Measurements from ENCODE around the gene GTF3C2.

GTF3C2 gene

DNA sequence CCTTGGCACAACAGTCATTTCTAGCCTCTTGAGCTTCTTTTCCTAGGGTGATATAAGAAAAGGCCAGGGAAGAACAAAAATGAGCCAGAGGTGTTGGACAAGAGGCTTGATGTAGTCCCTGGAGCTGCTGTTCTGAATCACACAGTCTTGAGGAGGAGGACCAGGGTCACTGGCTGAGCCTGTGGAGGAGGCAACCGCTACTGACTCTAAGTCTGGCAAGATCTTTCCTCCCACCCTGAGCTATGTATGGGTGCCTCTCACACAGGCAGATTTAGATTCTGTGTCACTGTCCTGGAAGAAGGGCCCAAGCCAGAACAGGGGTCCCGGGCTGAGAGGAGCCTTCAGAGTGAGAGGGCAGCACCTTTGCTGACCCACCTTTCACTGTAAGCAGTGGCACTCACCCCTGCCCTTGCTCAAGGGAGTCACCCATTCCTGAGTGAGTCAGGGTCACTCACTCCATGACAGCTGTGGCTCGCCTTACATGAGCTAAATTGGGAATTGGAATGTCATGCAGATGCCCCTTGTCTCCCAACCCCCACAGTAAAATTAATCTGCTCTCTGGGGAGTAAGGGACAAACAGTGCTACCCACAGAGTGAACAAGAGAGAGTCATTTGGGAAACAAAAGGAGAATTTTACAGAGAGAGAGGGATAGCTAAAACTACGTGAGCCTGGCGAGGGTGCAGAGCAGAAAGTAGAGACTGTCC lies 74.6 kb downstream of the GTF3C2 start, which contains the start of gene TRIM54:
Gene TRIM54 (plus strand): TSS at position 575 of the 705 bp plus-strand sequence. CDS start 303 bp downstream, outside the sequence.
- H3K27me3 ChIP-seq (ENCODE audit: control insufficient read depth, insufficient read depth, low read length), result no peaks in the 10 kb centered on the region
- no peaks in the 10 kb centered on the region for H3K9me3 ChIP-seq (ENCODE audit: control insufficient read depth, low read length)
- H3K4me1 ChIP-seq, result no peaks in the 10 kb centered on the region
- H3K36me3 ChIP-seq (ENCODE audit: control insufficient read depth, insufficient read depth, low read length), result no peaks in the 10 kb centered on the region
- H2AFZ ChIP-seq, result no peak within 1 kb of the TSS
- no peaks in the 10 kb centered on the region for H3K79me2 ChIP-seq
- no peak within 1 kb of the TSS for H3K9ac ChIP-seq
- H3K27ac ChIP-seq, result no peak within 1 kb of the TSS
- TF ChIP-seq, protein P1, sequence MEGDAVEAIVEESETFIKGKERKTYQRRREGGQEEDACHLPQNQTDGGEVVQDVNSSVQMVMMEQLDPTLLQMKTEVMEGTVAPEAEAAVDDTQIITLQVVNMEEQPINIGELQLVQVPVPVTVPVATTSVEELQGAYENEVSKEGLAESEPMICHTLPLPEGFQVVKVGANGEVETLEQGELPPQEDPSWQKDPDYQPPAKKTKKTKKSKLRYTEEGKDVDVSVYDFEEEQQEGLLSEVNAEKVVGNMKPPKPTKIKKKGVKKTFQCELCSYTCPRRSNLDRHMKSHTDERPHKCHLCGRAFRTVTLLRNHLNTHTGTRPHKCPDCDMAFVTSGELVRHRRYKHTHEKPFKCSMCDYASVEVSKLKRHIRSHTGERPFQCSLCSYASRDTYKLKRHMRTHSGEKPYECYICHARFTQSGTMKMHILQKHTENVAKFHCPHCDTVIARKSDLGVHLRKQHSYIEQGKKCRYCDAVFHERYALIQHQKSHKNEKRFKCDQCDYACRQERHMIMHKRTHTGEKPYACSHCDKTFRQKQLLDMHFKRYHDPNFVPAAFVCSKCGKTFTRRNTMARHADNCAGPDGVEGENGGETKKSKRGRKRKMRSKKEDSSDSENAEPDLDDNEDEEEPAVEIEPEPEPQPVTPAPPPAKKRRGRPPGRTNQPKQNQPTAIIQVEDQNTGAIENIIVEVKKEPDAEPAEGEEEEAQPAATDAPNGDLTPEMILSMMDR (IDR thresholded peaks at IDR 0.05), result no peak
- no peak within 1 kb of the TSS for H3K4me2 ChIP-seq (ENCODE audit: low read length)
- no peak within 1 kb of the TSS for H3K4me3 ChIP-seq (ENCODE audit: low read depth, low read length)

DNA sequence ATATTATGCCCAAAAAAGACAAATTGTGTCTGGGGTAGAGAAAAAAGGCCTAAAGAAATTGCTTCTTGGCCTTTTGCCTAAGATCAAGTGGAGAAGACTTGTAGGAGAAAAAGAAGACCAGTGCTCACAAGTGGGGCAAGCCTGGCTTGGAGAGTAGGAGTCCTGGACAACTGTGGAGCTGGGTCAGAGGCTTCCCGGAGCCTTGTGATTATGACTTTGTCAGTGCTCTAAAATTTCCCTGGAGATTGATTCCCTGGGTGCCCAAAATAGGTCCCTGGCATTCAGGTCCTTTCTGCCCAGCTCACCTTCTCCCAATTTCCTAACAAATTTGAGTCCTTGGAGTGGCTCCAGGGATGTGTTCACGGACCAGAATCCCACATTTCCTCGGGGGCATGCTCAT lies 75.1 kb downstream of the GTF3C2 start:
- Histone ChIP-seq H3K36me3 (ENCODE audit: control insufficient read depth, insufficient read depth, low read length) (no peaks in the 10 kb centered on the region), H3K79me2 (no peaks in the 10 kb centered on the region), H2AFZ (no peak overlapping the region), H3K4me2 (ENCODE audit: low read length) (no peak overlapping the region), H3K9me3 (ENCODE audit: control insufficient read depth, low read length) (no peaks in the 10 kb centered on the region), H3K27ac (no peak overlapping the region), H3K27me3 (ENCODE audit: control insufficient read depth, insufficient read depth, low read length) (no peaks in the 10 kb centered on the region), H3K4me1 (no peaks in the 10 kb centered on the region), H3K9ac (no peak overlapping the region), H3K4me3 (ENCODE audit: low read depth, low read length) (no peak overlapping the region)
- TF ChIP-seq, protein P1 (IDR thresholded peaks at IDR 0.05), result no peak

DNA sequence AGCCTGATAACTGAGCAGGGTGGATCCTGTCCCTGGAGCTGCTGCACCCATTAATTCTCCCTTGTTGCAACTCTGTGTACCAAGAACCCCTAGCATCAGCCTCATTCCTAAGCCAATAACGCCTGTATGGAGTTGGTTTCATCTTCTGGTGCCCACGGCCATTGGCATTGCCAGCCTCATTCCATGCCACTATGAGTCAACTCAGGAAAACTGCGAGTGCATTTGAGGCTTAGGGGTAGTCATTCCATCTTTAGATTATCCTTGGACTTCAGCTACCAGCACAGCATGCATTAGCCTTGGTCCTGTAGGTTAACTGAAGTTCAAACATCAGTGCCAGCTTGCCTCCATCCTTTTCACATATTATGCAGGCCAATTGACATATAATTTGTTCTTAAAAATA lies 75.7 kb downstream of the GTF3C2 start:
- no peaks in the 10 kb centered on the region for H3K4me1 ChIP-seq
- H3K79me2 ChIP-seq, result no peaks in the 10 kb centered on the region
- H2AFZ ChIP-seq, result no peak overlapping the region
- no peaks in the 10 kb centered on the region for H3K27me3 ChIP-seq (ENCODE audit: control insufficient read depth, insufficient read depth, low read length)
- no peak overlapping the region for H3K27ac ChIP-seq
- no peak overlapping the region for H3K4me3 ChIP-seq (ENCODE audit: low read depth, low read length)
- H3K4me2 ChIP-seq (ENCODE audit: low read length), result no peak overlapping the region
- H3K9me3 ChIP-seq (ENCODE audit: control insufficient read depth, low read length), result no peaks in the 10 kb centered on the region
- H3K36me3 ChIP-seq (ENCODE audit: control insufficient read depth, insufficient read depth, low read length), result no peaks in the 10 kb centered on the region
- TF ChIP-seq, protein P1 (IDR thresholded peaks at IDR 0.05), result no peak
- no peak overlapping the region for H3K9ac ChIP-seq

DNA sequence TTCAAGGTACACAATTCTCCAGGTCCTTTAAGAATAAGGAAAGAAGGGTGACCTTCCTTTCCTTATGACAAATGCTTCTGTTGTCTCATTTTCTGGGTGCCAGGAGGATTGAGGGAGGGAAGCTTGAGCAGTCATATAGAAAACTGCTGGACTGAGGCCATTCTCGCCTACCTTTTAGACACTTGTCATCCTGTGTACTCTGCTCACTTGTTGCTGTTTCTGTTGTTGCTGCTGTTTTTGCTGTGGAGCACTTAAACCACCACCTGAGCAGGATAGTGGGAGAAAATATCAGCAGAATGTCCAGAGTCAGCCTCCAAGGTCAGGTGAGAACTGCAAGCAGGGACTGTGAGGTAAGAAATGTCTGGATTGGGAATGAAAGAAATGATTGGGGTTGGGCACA lies 78.6 kb downstream of the GTF3C2 start:
- Histone ChIP-seq H3K36me3 (ENCODE audit: control insufficient read depth, insufficient read depth, low read length) (no peaks in the 10 kb centered on the region), H3K4me1 (no peaks in the 10 kb centered on the region), H3K27ac (no peak overlapping the region), H3K9ac (no peak overlapping the region), H2AFZ (no peak overlapping the region), H3K9me3 (ENCODE audit: control insufficient read depth, low read length) (no peaks in the 10 kb centered on the region), H3K79me2 (no peaks in the 10 kb centered on the region), H3K4me2 (ENCODE audit: low read length) (no peak overlapping the region), H3K27me3 (ENCODE audit: control insufficient read depth, insufficient read depth, low read length) (no peaks in the 10 kb centered on the region), H3K4me3 (ENCODE audit: low read depth, low read length) (no peak overlapping the region)
- TF ChIP-seq, protein P1 (IDR thresholded peaks at IDR 0.05), result no peak
